ENCODE measurements around the gene PGAP1. TPM values are rescaled to one million over a fixed set of nuclear protein-coding genes. Genes with fewer than 3 reads are reported as not detected.

PGAP1 gene
- total and polyA plus RNA-seq, 2 of the 8 experiments (the other 6 are each of a cell fraction or from before 2014, with no cell fraction given), result 8.3 to 24.1 TPM

GRCh38 chr2:196959281-196959680 lies 32.8 kb upstream of the PGAP1 start:
- Histone ChIP-seq H3K27me3 (replicated peaks in 1 of 4; ENCODE audit: control insufficient read depth in 3 of 4, extremely low read depth in 1 of 4, insufficient read depth in 3 of 4, low read length in 3 of 4) (no peaks in the 10 kb centered on the region), H2BK20ac (ENCODE audit: low read length) (no peak overlapping the region), H4K5ac (ENCODE audit: insufficient read length, low read depth, low read length) (no peak overlapping the region), H3K18ac (ENCODE audit: extremely low read depth, low read length) (no peak overlapping the region), H3K56ac (replicated peaks; ENCODE audit: insufficient read length, low read depth, low read length) (no peak overlapping the region), H3K9ac (replicated peaks in 1 of 4; ENCODE audit: extremely low read depth in 1 of 4, low read depth in 3 of 4, low read length in 3 of 4) (no peak overlapping the region), H3K9me3 (ENCODE audit: insufficient read depth in 2 of 2, low read depth in 1 of 2, low read length in 1 of 2) (no peaks in the 10 kb centered on the region), H4K8ac (ENCODE audit: extremely low read depth, insufficient read depth, low read length) (no peak overlapping the region), H2BK15ac (ENCODE audit: low read length) (no peak overlapping the region), H3K4ac (replicated peaks; ENCODE audit: insufficient read length, low read depth, low read length) (no peak overlapping the region), H3K4me2 (ENCODE audit: insufficient read depth in 1 of 2, low read depth in 2 of 2, low read length in 2 of 2) (no peak overlapping the region), H3K79me1 (ENCODE audit: low read depth, low read length) (no peaks in the 10 kb centered on the region), H3K27ac (ENCODE audit: low read depth, low read length) (no peak overlapping the region), H3K79me2 (ENCODE audit: control insufficient read depth in 1 of 2, insufficient read depth in 2 of 2, low read length in 2 of 2) (no peaks in the 10 kb centered on the region), H3K4me3 (ENCODE audit: extremely low read depth in 1 of 4, insufficient read depth in 2 of 4, low read depth in 3 of 4, low read length in 4 of 4) (no peak overlapping the region), H2AFZ (ENCODE audit: low read length) (no peak overlapping the region), H2BK120ac (replicated peaks; ENCODE audit: low read depth, low read length) (no peak overlapping the region), H2AK5ac (ENCODE audit: low read depth, low read length) (no peak overlapping the region), H4K20me1 (replicated peaks in 1 of 2; ENCODE audit: control insufficient read depth in 1 of 2, insufficient read depth in 2 of 2, low read length in 2 of 2) (no peaks in the 10 kb centered on the region), H3K23ac (ENCODE audit: insufficient read length) (no peak overlapping the region), H2BK12ac (ENCODE audit: low read depth, low read length) (no peak overlapping the region), H2BK5ac (ENCODE audit: low read depth, low read length) (no peak overlapping the region), H3K23me2 (ENCODE audit: low read depth, low read length) (no peaks in the 10 kb centered on the region), H3K4me1 (replicated peaks in 1 of 4; ENCODE audit: control insufficient read depth in 3 of 4, insufficient read depth in 4 of 4, low read length in 3 of 4) (peaks cover 2 to 8% (median 6%) of the 10 kb centered on the region in 4 experiments; a peak in 3 of 7 replicates), H3K36me3 (ENCODE audit: control insufficient read depth in 2 of 4, insufficient read depth in 4 of 4, low read length in 3 of 4) (no peaks in the 10 kb centered on the region), H3K14ac (ENCODE audit: insufficient read length) (no peak overlapping the region), H4K91ac (replicated peaks; ENCODE audit: insufficient read length, low read length) (no peak overlapping the region)
- POLR2A ChIA-PET (ENCODE audit: partially characterized antibody), result no interaction called here
- DNase-seq (ENCODE audit: low read depth in 1 of 2, low spot score in 2 of 2), result no peak
- TF ChIP-seq CHD2 (IDR thresholded peaks at IDR 0.05; ENCODE audit: low read length) (no peak), POU5F1 (IDR thresholded peaks at IDR 0.05; ENCODE audit: low read depth, low read length) (no peak), RNF2 (IDR thresholded peaks at IDR 0.05; ENCODE audit: borderline replicate concordance, low read depth, low read length, missing control alignments, poor library complexity, severe bottlenecking) (no peak), RBBP5 (IDR thresholded peaks at IDR 0.05; ENCODE audit: borderline replicate concordance, low read depth, low read length) (no peak), TBP (IDR thresholded peaks at IDR 0.05; ENCODE audit: low read depth, low read length) (no peak), PHF8 (conservative IDR thresholded peaks at IDR 0.05; ENCODE audit: low read depth, low read length) (no peak), BRCA1 (IDR thresholded peaks at IDR 0.05; ENCODE audit: low read depth, low read length) (no peak), CTBP2 (IDR thresholded peaks at IDR 0.05; ENCODE audit: borderline replicate concordance, insufficient read depth, insufficient read length, low read length) (no peak), SP1 (IDR thresholded peaks at IDR 0.05; ENCODE audit: low read depth, low read length) (no peak), POLR2AphosphoS5 (IDR thresholded peaks at IDR 0.05; ENCODE audit: low read depth, low read length) (no peak), CHD1 (IDR thresholded peaks at IDR 0.05; ENCODE audit: low read depth, low read length) (no peak)
- no peak for FAIRE-seq
- CTCF ChIA-PET (ENCODE audit: partially characterized antibody), result no interaction called here
- 90% methylated on average over 2 of the region's 2 CpGs; no CpG with 5 or more reads in 1 of the 2 experiments for WGBS, 2 experiments (ENCODE audit: extremely low coverage in 1 of 2, insufficient coverage in 1 of 2, insufficient read length in 1 of 2, insufficient replicate concordance in 2 of 2, low coverage in 1 of 2, low lambda C conversion rate in 2 of 2, missing lambda C conversion rate in 1 of 2)

Data from H1 (cell line).